HG02642 (cell line): ENCODE measurements around the gene C16orf89.
A peak's percentile ranks its signal among the peaks of the same experiment; 100 is the strongest.
"Not testable (repeated sequence)": the region's sequence is repeated elsewhere in the genome, so short reads cannot be mapped to it uniquely, and the experiment has no call there.

Source experiments
- ATAC-seq: cut with Tn5 transposase; IDR thresholded peaks from one replicate; pipeline ENCODE4 v1.9.1; 2021; ENCODE audit warnings: mild to moderate bottlenecking; ENCODE audit not compliant: unreplicated experiment, poor library complexity

The C16orf89 gene

GRCh38 chr16:5062790-5063765, 2.7 kb downstream of the C16orf89 start:
- ATAC-seq = no peak

GRCh38 chr16:5062051-5062450, 3.7 kb downstream of the C16orf89 start:
- no peak for ATAC-seq

- no peak for ATAC-seq
Observed at GRCh38 chr16:5060073-5060641, 5.6 kb downstream of the C16orf89 start.

- no peak for ATAC-seq
Observed at GRCh38 chr16:5059386-5060072, 6.2 kb downstream of the C16orf89 start.

- no peak for ATAC-seq
Observed at GRCh38 chr16:5058476-5058875, 7.3 kb downstream of the C16orf89 start.

DNA sequence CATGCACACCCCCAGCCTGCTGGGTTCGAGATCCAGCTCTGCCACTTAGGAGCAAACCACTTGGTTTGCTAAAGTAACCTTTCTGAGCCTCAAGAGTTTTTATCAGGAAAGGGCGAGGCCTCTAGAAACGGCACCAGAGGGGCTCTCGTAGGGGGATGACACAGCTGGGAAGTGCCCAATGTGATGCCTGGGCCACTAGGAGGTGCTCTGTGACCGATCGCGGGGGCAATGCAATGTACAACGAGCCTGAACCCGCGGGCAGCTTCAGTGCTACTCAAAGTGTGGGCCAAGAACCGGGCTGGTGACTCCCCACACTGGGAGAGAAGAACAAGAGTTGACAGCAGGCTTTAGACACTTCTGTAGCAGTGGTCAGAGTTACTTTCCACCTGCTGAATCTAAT, 9.4 kb downstream of the C16orf89 start:
- ATAC-seq = peak; percentile 71

DNA sequence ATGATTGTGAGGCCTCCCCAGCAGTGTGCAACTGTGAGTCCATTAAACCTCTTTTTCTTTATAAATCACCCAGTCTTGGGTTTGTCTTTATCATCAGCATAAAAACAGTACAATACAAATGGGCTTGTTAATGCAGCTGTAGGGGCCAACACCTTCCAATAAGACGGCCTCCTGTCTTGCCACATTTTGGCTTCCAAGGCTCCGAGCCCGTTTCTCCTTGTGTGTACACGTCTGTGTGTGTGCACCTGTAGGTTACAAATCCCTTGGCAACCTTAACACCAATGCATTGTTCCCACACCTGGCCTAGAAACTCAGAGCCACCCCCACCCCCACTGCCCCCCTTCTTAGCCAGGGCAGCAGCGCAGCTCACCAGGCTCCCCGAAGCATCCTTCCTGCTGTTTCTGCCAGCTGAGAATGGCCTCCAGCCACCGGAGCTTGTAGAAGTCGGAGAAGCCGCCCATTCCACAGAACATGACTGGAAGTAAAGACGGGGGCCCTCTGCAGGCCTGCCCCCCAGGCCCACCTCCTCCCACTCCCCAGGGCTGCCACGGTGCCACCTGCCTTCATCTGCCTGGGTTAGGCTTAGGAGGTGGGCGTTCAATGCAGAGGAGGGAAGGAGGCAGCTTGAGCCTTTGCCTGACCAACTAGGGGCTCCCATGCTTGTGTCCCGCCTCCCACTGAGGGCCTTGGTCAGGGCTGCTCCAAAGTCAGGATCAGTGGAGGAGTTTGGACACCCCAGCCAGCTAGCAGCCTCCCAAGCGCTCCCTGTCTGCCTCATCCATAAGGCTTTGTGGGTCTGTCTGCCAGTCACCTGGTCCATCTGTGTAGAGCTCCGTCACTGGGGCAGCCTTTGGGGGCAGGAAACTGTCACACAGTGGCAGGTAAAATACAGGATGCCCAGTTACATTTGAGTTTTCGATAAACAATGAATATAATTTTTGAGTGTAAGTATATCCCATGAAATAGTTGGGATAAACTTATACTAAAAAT, 10.6 kb downstream of the C16orf89 start:
- no peak for ATAC-seq

DNA sequence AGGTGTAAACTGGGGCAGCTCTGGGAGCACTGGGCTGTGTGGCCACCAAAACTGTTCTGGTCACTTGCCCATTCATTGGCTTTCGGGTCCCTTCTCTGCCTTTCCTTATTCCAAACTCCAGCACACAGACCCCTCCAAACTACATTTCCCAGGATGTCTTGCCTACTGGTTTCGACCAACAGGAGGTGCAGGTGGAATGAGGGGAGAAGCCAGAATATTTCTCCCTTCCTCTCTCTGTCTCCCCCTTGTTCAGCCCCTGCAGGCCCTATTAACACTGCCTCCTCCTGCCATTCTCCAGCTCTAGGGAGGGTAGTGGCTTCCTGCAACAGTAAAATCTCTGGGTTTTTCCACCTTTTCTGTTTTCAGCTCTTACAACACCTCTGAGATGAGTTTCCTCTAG, 18.8 kb downstream of the C16orf89 start:
- no peak for ATAC-seq

GRCh38 chr16:5045499-5046115, 20.1 kb downstream of the C16orf89 start:
- ATAC-seq = no peak

DNA sequence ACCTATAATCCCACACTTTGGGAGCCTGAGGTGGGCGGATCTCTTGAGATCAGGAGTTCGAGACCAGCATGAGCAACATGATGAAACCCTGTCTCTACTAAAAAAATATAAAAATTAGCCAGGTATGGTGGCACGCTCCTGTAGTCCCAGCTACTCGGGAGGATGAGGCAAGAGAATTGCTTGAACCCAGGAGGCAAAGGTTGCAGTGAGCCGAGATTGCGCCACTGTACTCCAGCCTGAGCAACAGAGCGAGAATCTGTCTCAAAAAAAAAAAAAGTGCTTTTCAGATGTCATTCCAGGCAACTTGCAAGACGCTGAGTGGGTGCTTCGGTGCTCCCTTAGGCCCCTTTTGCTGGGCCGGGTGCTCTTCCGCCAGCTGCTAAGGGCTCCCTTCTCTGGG, 21.2 kb downstream of the C16orf89 start:
- ATAC-seq = not testable (repeated sequence)

- ATAC-seq = no peak
Observed at GRCh38 chr16:5044011-5044540, 21.7 kb downstream of the C16orf89 start.

DNA sequence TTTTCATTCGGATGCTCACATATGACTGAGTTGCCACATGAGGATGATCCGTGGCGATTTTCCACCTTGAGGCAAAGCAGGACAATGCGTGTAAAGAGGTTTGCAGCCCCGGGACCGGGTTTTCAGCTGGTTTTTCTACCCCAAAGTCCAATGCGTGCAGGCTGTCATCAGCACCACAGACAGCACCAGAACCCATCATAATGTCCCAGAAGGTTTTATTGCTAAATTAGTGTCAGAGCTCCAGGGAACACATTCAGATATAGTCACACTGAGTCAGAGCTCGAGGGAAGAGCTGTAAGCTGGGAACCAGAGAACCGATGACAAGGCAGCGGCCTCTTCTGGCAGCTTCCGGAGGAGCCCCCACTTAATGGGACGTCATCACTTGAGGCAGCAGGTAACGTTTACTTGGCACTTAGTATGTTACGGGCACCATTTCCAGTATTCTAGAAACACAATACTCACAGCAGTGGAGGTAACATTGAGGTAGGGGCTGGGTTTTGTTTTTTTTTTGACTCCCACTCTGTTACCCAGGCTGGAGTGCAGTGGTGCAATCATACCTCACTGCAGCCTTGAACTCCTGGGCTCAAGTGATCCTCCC, 23.1 kb downstream of the C16orf89 start:
- ATAC-seq = no peak

DNA sequence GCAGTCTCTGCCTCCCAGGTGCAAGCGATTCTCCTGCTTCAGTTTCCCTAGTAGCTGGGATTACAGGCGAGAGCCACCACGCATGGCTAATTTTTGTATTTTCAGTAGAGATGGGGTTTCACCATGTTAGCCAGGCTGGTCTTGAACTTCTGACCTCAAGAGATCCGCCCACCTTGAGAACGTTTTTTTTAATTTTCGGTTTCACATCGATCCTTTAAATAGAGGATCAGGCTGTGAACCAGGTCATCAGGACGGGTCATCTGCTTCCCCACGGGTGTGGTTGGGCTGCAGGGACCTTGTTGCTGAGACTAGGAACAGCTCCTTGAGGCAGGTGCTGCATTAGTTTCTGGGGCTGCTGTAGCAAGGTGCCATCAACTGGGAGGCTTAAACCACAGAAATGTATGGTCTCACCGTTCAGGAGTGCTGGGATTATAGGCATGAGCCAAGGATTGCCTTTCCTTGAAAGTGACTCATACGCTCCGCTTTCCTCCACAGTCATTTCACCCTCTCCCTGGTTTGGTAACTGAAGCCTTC, 24.1 kb downstream of the C16orf89 start:
- peak; percentile 70 for ATAC-seq

GRCh38 chr16:5040451-5040850, 25.3 kb downstream of the C16orf89 start:
- no peak for ATAC-seq

GRCh38 chr16:5036228-5037156, 29.3 kb downstream of the C16orf89 start:
- ATAC-seq = no peak

- ATAC-seq = no peak
Observed at GRCh38 chr16:5035909-5036227, 29.9 kb downstream of the C16orf89 start.

DNA sequence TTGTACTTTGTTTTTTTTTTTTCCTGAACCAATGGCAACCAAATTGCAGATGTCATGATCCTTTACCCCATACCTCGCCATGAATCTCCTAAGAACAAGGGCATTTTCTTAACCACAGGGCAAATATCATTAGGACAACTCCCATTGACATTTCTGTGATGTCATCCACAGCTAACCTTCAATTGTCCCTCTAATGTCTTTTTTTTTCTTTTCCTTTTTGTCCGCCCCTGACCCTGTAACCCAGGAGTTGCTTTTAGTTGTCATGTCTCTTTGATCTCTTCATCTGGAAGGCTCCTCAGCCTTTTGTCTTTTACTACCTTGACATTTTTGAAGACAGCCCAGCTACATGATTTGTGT, 31.6 kb downstream of the C16orf89 start:
- no peak for ATAC-seq
